A549 treated with GW870086 at 1 μM for 4 hours (cell line): ENCODE data around the gene ZSWIM2. TPM values are rescaled to one million over a fixed set of nuclear protein-coding genes. Genes with fewer than 3 reads are reported as not detected.

Experiments
- total RNA-seq: library from RNA; stranded (reverse); fragments of 200-300 nt; extraction: Qiagen RNA extraction; gene quantifications from 5 replicates; pipeline ENCODE4 v1.2.3, GENCODE V29; 2022; ENCODE audit warnings: low read depth

ZSWIM2 gene, protein sequence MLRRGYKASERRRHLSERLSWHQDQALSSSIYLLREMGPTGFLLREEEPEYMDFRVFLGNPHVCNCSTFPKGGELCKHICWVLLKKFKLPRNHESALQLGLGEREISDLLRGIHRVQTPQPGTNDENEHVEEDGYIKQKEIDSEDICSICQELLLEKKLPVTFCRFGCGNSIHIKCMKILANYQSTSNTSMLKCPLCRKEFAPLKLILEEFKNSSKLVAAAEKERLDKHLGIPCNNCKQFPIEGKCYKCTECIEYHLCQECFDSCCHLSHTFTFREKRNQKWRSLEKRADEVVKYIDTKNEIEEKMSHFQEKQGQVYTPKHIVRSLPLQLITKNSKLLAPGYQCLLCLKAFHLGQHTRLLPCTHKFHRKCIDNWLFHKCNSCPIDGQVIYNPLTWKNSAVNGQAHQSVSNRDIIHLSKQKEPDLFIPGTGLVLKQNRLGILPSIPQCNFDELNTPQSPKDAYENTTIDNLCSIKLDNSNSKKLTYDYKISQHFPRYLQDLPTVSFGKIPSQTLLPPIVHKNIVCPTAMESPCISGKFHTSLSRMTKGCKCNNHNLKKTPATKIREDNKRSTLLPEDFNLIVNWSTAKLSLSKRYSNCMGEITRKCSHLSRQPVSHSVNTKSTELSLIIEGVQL
- not detected in 5 replicates for total RNA-seq

DNA sequence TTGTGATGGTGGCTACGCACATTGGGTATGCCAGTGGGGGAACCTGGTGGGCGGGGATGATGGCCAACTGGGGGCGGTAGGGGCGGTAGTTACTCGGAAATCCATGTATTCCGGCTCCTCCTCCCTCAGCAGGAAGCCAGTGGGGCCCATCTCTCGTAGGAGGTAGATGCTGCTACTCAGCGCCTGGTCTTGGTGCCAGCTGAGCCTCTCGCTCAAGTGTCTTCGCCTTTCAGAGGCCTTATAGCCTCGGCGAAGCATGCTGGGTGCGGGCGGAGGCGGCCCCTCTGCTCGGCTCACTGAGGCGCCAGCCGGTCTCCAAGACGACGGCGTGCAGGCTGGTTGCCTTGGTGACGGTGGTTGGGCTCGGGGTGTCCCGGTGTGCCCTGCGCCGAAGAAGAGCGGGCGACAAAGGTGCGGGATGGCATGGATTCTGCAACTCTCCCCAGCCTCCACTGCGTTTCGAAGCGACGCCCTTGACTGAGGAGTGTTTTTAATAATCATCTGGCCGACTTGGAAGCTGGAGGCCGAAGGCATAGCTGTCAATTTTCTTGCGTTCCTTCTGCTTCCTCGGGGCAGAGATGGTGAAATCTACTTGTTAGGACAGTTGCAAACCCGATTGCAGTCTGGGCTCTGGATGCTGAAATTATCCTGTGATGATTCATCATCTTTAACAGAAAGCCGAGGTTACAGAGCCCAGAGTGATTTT lies at the start of gene ZSWIM2:
TSS of gene ZSWIM2 (minus strand) at position 298 of the 706 bp plus-strand sequence. CDS start at position 258, 40 bp downstream.

Other genes starting within 250 kb of the ZSWIM2 start
- 1.2 to 2.2 TPM (median 2.0 TPM) in 5 replicates for gene FAM171B, start 155.1 kb downstream of the ZSWIM2 start, total RNA-seq